Heart left ventricle (tissue), 13 donors: ENCODE results near the gene BCL2.

Experiments used
- CTCF ChIP-seq, 12 donors: fragments of 200-600 bp; sonication (generic) in 4 of 12; IDR thresholded peaks; one replicate each; pipeline versions ENCODE4 v1.5.0 to v1.8.0; 2018 to 2022; ENCODE audit warnings: antibody characterized with exemption in 12 of 12, mild to moderate bottlenecking in 5 of 12
- POLR2A ChIP-seq, 2 donors: fragments of 450-650 bp; IDR thresholded peaks; one replicate each; pipeline ENCODE4 v1.6.1; 2017; ENCODE audit warnings: antibody characterized with exemption in 2 of 2, mild to moderate bottlenecking in 2 of 2, moderate library complexity in 2 of 2
- donor health status: ischemic (EF 13 %, LVEDD 7.1; RV severe dilation, severe dysfunction).
- donor health status: DM: no; HTN: yes; CAD: no.
- donor health status: DM: no; HTN: no; CAD: no.
- donor health status: ischemic (EF 25% LVEDD 6.9; RV normal size, moderate dysfunction).
- donor health status: ischemic (EF 25% LVEDD 5.7; RV mildly dilated, moderate dysfunction).
- donor health status: ischemic (EF 35%, LVEDD 5.7; RV mildly dilated, moderate dysfunction).
- donor health status: nonischemic (EF 11% LVEDD 7.7; RV severe dilation, severe dysfunction).
- donor health status: DM: yes; HTN: yes; CAD: no.
- donor health status: PGD.
- donor health status: ischemic (EF 29% LVEDD 5.4; RV normal size, mild dysfunction).
- donor health status: nonischemic (EF 23%, LVEDD 6.1; RV moderate dilation, normal function).

- no peak for TF ChIP-seq POLR2A (IDR thresholded peaks at IDR 0.05)
- TF ChIP-seq CTCF (IDR thresholded peaks at IDR 0.05), result no peak
Measured at GRCh38 chr18:63265326-63265725, 54.2 kb downstream of the BCL2 start.
